HS-27A (cell line): Measurements from ENCODE around the gene FAM24A.

Experiments
- DNase-seq: peaks from one replicate; pipeline ENCODE4 v3.0.0-alpha.2; 2012; ENCODE audit warnings: low read depth, missing footprints

FAM24A gene

GRCh38 chr10:122931088-122931906 lies 20.9 kb downstream of the FAM24A start:
- no peak for DNase-seq

- DNase-seq: no peak
Measured at GRCh38 chr10:122939133-122939855, 28.9 kb downstream of the FAM24A start.

- DNase-seq: peak; percentile 36
Measured at GRCh38 chr10:122939856-122940543, 29.6 kb downstream of the FAM24A start.

GRCh38 chr10:122949296-122949695 lies 38.9 kb downstream of the FAM24A start:
- no peak for DNase-seq

- peak; percentile 79 for DNase-seq
Measured at GRCh38 chr10:122953902-122954730, 43.7 kb downstream of the FAM24A start, which contains the start of gene C10orf88. Gene C10orf88, minus strand, starts transcription at chr10:122954227. Its CDS starts 49 bp downstream, at chr10:122954178.

- no peak for DNase-seq
Measured at GRCh38 chr10:122954731-122955050, 44.3 kb downstream of the FAM24A start.

- no peak for DNase-seq
Measured at GRCh38 chr10:122955892-122956291, 45.5 kb downstream of the FAM24A start.

GRCh38 chr10:122957474-122957873 lies 47.1 kb downstream of the FAM24A start:
- DNase-seq: no peak

- no peak for DNase-seq
Measured at GRCh38 chr10:122962405-122962804, 52.0 kb downstream of the FAM24A start.
